Tibial nerve (tissue), 4 donors: ENCODE results near the gene ENC1. TPM values are rescaled to one million over a fixed set of nuclear protein-coding genes. Genes with fewer than 3 reads are reported as not detected.

Experiments
- DNase-seq, 2 donors: peaks; one replicate each; pipeline ENCODE4 v3.0.0-alpha.2; 2019; ENCODE audit warnings: low spot score in 2 of 2
- H3K27ac ChIP-seq, 4 donors: fragments of 200-600 bp; sonication (generic) in 3 of 4; one replicate each; pipeline ENCODE4 v1.5.1; 2017 to 2019; ENCODE audit warnings: mild to moderate bottlenecking in 1 of 4
- H3K27me3 ChIP-seq, 2 donors: fragments of 200-600 bp; sonication (generic) in 1 of 2; one replicate each; pipeline versions ENCODE4 v1.5.1 to v1.6.0; 2017 to 2019
- H3K36me3 ChIP-seq, 3 donors: fragments of 200-600 bp; sonication (generic); one replicate each; pipeline ENCODE4 v1.5.1; 2018 to 2019
- H3K4me1 ChIP-seq, 4 donors: fragments of 200-600 bp; sonication (generic) in 3 of 4; one replicate each; pipeline ENCODE4 v1.5.1; 2017 to 2019
- H3K4me3 ChIP-seq, 4 donors: fragments of 200-600 bp; sonication (generic) in 3 of 4; one replicate each; pipeline ENCODE4 v1.5.1; 2017 to 2019; ENCODE audit warnings: mild to moderate bottlenecking in 1 of 4, moderate library complexity in 1 of 4
- H3K9me3 ChIP-seq, 4 donors: fragments of 200-600 bp; sonication (generic) in 3 of 4; one replicate each; pipeline ENCODE4 v1.5.1; 2017 to 2019
- CTCF ChIP-seq, 5 experiments: fragments of 200-600 bp in 3 of 5; fragments of 450-650 bp in 2 of 5; sonication (generic) in 3 of 5; IDR thresholded peaks; one replicate each; pipeline ENCODE4 v1.5.1; 2016 to 2019; ENCODE audit warnings: antibody characterized with exemption in 5 of 5, mild to moderate bottlenecking in 3 of 5, moderate library complexity in 2 of 5
- EP300 ChIP-seq, 2 donors: sonication (generic); formaldehyde crosslinking; IDR thresholded peaks; one replicate each; pipeline ENCODE4 v1.6.1; 2017; ENCODE audit warnings: antibody characterized with exemption in 2 of 2, mild to moderate bottlenecking in 1 of 2
- POLR2A ChIP-seq, 2 donors: fragments of 450-650 bp; IDR thresholded peaks; one replicate each; pipeline ENCODE4 v1.6.1; 2017; ENCODE audit warnings: antibody characterized with exemption in 2 of 2, mild to moderate bottlenecking in 2 of 2, moderate library complexity in 2 of 2
- WGBS, 2 donors: methylation state at CpG; one replicate each; pipeline ENCODE4 v1.1.5; 2018; 5-methylcytosine and 5-hydroxymethylcytosine counted together
- total RNA-seq, 4 donors: library from RNA; depleted of rRNA; stranded (reverse); fragments of >200 nt; gene quantifications; one replicate each; pipeline ENCODE4 v1.1.0, GENCODE V29; 2016

The ENC1 gene
- total RNA-seq, 4 donors from 2014 or later: 4.0 to 11.7 (median 7.7) TPM

- Histone ChIP-seq H3K36me3 (no peaks in the 10 kb centered on the region), H3K9me3 (no peaks in the 10 kb centered on the region), H3K4me3 (no peak overlapping the region), H3K4me1 (peaks cover 0 to 18% (median 0%) of the 10 kb centered on the region in 4 donors), H3K27me3 (no peaks in the 10 kb centered on the region), H3K27ac (no peak overlapping the region)
- WGBS, 2 donors: 6 to 10% methylated on average over 6 of the region's 6 CpGs
- peak; percentile 66 to 84 (median 77) for TF ChIP-seq CTCF (IDR thresholded peaks at IDR 0.05)
- TF ChIP-seq EP300 (IDR thresholded peaks at IDR 0.05): no peak
- no peak for DNase-seq
These were observed 8.3 kb upstream of the ENC1 start for GRCh38 chr5:74648835-74649293.

- Histone ChIP-seq H3K4me1 (peaks cover 0 to 22% (median 0%) of the 10 kb centered on the region in 4 donors), H3K4me3 (no peak overlapping the region), H3K9me3 (no peaks in the 10 kb centered on the region), H3K27me3 (no peaks in the 10 kb centered on the region), H3K27ac (no peak overlapping the region), H3K36me3 (no peaks in the 10 kb centered on the region)
- DNase-seq: no peak
- TF ChIP-seq CTCF (IDR thresholded peaks at IDR 0.05) (no peak), EP300 (IDR thresholded peaks at IDR 0.05) (no peak), POLR2A (IDR thresholded peaks at IDR 0.05) (no peak)
- 38 to 42% methylated on average over 1 of the region's 1 CpG for WGBS, 2 donors
These were observed 6.6 kb upstream of the ENC1 start for GRCh38 chr5:74647096-74647495.

GRCh38 chr5:74643111-74643562 lies 2.6 kb upstream of the ENC1 start:
- H3K9me3 ChIP-seq: no peaks in the 10 kb centered on the region
- no peak overlapping the region for H3K27ac ChIP-seq
- H3K4me1 ChIP-seq: peaks cover 0 to 40% (median 8%) of the 10 kb centered on the region in 4 donors
- H3K4me3 ChIP-seq: no peak overlapping the region
- TF ChIP-seq CTCF (IDR thresholded peaks at IDR 0.05) (no peak), EP300 (IDR thresholded peaks at IDR 0.05) (no peak), POLR2A (IDR thresholded peaks at IDR 0.05) (no peak)
- 54% methylated on average over 4 of the region's 4 CpGs for WGBS, 2 donors
- no peak for DNase-seq
- H3K27me3 ChIP-seq: no peaks in the 10 kb centered on the region
- no peaks in the 10 kb centered on the region for H3K36me3 ChIP-seq

GRCh38 chr5:74642543-74642863 lies 2.0 kb upstream of the ENC1 start:
- Histone ChIP-seq H3K36me3 (no peaks in the 10 kb centered on the region), H3K27me3 (no peaks in the 10 kb centered on the region), H3K4me1 (peaks cover 0 to 40% (median 8%) of the 10 kb centered on the region in 4 donors), H3K27ac (no peak overlapping the region), H3K9me3 (no peaks in the 10 kb centered on the region), H3K4me3 (no peak overlapping the region)
- TF ChIP-seq POLR2A (IDR thresholded peaks at IDR 0.05) (no peak), EP300 (IDR thresholded peaks at IDR 0.05) (no peak), CTCF (IDR thresholded peaks at IDR 0.05) (no peak)
- 80 to 84% methylated on average over 6 of the region's 6 CpGs for WGBS, 2 donors
- no peak for DNase-seq

- peak overlapping the region; percentile 53 to 73 (median 68) for H3K4me3 ChIP-seq
- peak overlapping the region in 3 of 4 donors; percentile 49 to 85 (median 78) for H3K27ac ChIP-seq
- H3K4me1 ChIP-seq: peaks cover 0 to 36% (median 8%) of the 10 kb centered on the region in 4 donors
- 8 to 9% methylated on average over 28 of the region's 28 CpGs for WGBS, 2 donors
- H3K9me3 ChIP-seq: no peaks in the 10 kb centered on the region
- H3K27me3 ChIP-seq: no peaks in the 10 kb centered on the region
- TF ChIP-seq EP300 (IDR thresholded peaks at IDR 0.05) (no peak), POLR2A (IDR thresholded peaks at IDR 0.05) (no peak), CTCF (IDR thresholded peaks at IDR 0.05) (peak in 4 of 5 experiments; percentile 42 to 60 (median 47))
- no peaks in the 10 kb centered on the region for H3K36me3 ChIP-seq
- DNase-seq: peak in 1 of 2 donors; percentile 59
These were observed 1.4 kb upstream of the ENC1 start for GRCh38 chr5:74641735-74642542.
